Gastroesophageal sphincter (tissue), 4 donors: ENCODE results near the gene CD37. TPM values are rescaled to one million over a fixed set of nuclear protein-coding genes. Genes with fewer than 3 reads are reported as not detected.
"Not testable (repeated sequence)": the region's sequence is repeated elsewhere in the genome, so short reads cannot be mapped to it uniquely, and the experiment has no call there.

Experiments used
- ATAC-seq: fragments of 150-250 bp; one replicate; pipeline ENCODE4 v1.9.1; 2016; ENCODE audit warnings: mild to moderate bottlenecking, moderate library complexity
- H3K27ac ChIP-seq, 4 donors: fragments of 200-600 bp; sonication (generic) in 3 of 4; 1 replicate in 3 of 4; 2 replicates in 1 of 4; pipeline ENCODE4 v1.5.1; 2016 to 2019
- H3K27me3 ChIP-seq: fragments of 200-600 bp; sonication (generic); one replicate; pipeline ENCODE4 v1.5.1; 2019
- H3K36me3 ChIP-seq, 2 donors: fragments of 200-600 bp; sonication (generic); one replicate each; pipeline ENCODE4 v1.5.1; 2019; ENCODE audit warnings: control low read depth in 1 of 2
- H3K4me1 ChIP-seq, 3 donors: fragments of 200-600 bp; sonication (generic); 1 replicate in 2 of 3; 2 replicates in 1 of 3; pipeline ENCODE4 v1.5.1; 2016 to 2019; ENCODE audit warnings: control low read depth in 2 of 3
- H3K4me3 ChIP-seq, 2 donors: fragments of 200-600 bp; sonication (generic); one replicate each; pipeline ENCODE4 v1.5.1; 2019; ENCODE audit warnings: mild to moderate bottlenecking in 1 of 2, moderate library complexity in 1 of 2
- H3K9me3 ChIP-seq, 3 donors: fragments of 200-600 bp; sonication (generic); one replicate each; pipeline ENCODE4 v1.5.1; 2017 to 2019; ENCODE audit warnings: control low read depth in 2 of 3
- EP300 ChIP-seq: sonication (generic); formaldehyde crosslinking; IDR thresholded peaks from one replicate; pipeline ENCODE4 v1.6.1; 2017; ENCODE audit warnings: antibody characterized with exemption, mild to moderate bottlenecking
- POLR2A ChIP-seq, 2 donors: fragments of 450-650 bp; IDR thresholded peaks; one replicate each; pipeline ENCODE4 v1.6.1; 2017; ENCODE audit warnings: antibody characterized with exemption in 2 of 2, mild to moderate bottlenecking in 2 of 2, moderate library complexity in 1 of 2
- POLR2AphosphoS5 ChIP-seq: sonication (generic); formaldehyde crosslinking; IDR thresholded peaks from one replicate; pipeline ENCODE4 v1.6.1; 2017; ENCODE audit warnings: antibody characterized with exemption
- WGBS, 2 donors: methylation state at CpG; one replicate each; pipeline ENCODE4 v1.1.5; 2018; ENCODE audit warnings: low coverage in 1 of 2; 5-methylcytosine and 5-hydroxymethylcytosine counted together
- total RNA-seq, 4 donors: library from RNA; depleted of rRNA; stranded (reverse); fragments of >200 nt; gene quantifications; one replicate each; pipeline ENCODE4 v1.1.0, GENCODE V29; 2016
- TF ChIP-seq, protein P1 (sequence below), 4 experiments: fragments of 200-600 bp in 2 of 4; fragments of 450-650 bp in 2 of 4; sonication (generic) in 1 of 4; IDR thresholded peaks; one replicate each; pipeline ENCODE4 v1.5.1; 2017 to 2019; ENCODE audit warnings: antibody characterized with exemption in 4 of 4, mild to moderate bottlenecking in 2 of 4, moderate library complexity in 2 of 4

Gene CD37
- total RNA-seq, 4 donors from 2014 or later = 4.9 to 18.9 (median 9.3) TPM

DNA sequence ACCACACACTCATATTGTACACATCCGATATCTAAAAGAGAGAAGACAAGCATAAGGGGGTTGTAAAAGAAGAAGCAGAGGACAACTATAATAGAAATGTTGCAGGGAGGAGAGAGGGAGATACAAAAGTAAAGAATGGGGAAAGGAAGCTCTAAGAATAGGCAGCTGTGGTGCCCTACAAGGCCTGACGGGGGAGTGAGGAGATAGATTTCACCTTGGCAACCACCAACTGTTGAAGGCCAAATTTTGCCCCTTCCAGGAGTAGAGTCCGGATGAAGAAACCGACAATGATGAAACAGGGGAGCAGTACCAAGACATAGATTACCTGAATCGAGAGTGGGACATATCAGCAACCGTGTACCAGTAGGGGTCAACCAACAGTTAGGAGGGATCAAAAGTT lies 26.1 kb upstream of the CD37 start:
- TF ChIP-seq POLR2A (IDR thresholded peaks at IDR 0.05) = no peak
- TF ChIP-seq POLR2AphosphoS5 = no peak
- TF ChIP-seq, protein P1, sequence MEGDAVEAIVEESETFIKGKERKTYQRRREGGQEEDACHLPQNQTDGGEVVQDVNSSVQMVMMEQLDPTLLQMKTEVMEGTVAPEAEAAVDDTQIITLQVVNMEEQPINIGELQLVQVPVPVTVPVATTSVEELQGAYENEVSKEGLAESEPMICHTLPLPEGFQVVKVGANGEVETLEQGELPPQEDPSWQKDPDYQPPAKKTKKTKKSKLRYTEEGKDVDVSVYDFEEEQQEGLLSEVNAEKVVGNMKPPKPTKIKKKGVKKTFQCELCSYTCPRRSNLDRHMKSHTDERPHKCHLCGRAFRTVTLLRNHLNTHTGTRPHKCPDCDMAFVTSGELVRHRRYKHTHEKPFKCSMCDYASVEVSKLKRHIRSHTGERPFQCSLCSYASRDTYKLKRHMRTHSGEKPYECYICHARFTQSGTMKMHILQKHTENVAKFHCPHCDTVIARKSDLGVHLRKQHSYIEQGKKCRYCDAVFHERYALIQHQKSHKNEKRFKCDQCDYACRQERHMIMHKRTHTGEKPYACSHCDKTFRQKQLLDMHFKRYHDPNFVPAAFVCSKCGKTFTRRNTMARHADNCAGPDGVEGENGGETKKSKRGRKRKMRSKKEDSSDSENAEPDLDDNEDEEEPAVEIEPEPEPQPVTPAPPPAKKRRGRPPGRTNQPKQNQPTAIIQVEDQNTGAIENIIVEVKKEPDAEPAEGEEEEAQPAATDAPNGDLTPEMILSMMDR (IDR thresholded peaks at IDR 0.05) = no peak
- TF ChIP-seq EP300 = no peak
- no peak overlapping the region for H3K4me3 ChIP-seq
- H3K27me3 ChIP-seq = no peaks in the 10 kb centered on the region
- WGBS, 2 donors = 90 to 100% methylated on average over 1 to 6 of the region's 6 CpGs
- H3K4me1 ChIP-seq = no peaks in the 10 kb centered on the region
- H3K27ac ChIP-seq = no peak overlapping the region
- ATAC-seq = no peak
- peaks cover 0 to 33% of the 10 kb centered on the region in 2 donors for H3K36me3 ChIP-seq
- H3K9me3 ChIP-seq = no peaks in the 10 kb centered on the region

DNA sequence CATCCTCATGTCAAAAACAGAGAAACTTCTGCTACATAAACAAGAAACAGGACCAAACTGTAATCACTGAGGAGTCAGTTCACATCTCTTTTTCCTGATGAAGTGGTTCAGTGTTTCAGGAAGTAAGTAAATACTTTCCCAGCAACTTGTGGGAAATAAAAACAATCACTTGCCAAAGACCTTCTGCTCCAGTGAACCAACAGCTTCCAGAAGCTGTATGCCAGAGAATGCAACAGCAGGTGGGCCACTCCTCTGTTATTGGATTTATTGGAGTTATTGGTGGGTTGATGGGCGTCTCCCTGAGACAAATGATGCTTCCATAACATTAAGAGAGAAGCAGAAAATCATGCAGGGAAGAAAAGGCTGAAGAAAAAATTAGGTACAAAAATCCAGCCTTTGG lies 20.1 kb upstream of the CD37 start:
- Histone ChIP-seq H3K27ac (no peak overlapping the region), H3K4me1 (no peaks in the 10 kb centered on the region), H3K27me3 (no peaks in the 10 kb centered on the region), H3K4me3 (no peak overlapping the region), H3K9me3 (peaks cover 0 to 15% (median 2%) of the 10 kb centered on the region in 3 donors), H3K36me3 (peaks cover 0 to 14% of the 10 kb centered on the region in 2 donors)
- TF ChIP-seq POLR2AphosphoS5 (no peak), POLR2A (IDR thresholded peaks at IDR 0.05) (no peak), EP300 (no peak)
- TF ChIP-seq, protein P1 (IDR thresholded peaks at IDR 0.05) = no peak
- ATAC-seq = no peak
- 57 to 71% methylated on average over 1 of the region's 1 CpG for WGBS, 2 donors

DNA sequence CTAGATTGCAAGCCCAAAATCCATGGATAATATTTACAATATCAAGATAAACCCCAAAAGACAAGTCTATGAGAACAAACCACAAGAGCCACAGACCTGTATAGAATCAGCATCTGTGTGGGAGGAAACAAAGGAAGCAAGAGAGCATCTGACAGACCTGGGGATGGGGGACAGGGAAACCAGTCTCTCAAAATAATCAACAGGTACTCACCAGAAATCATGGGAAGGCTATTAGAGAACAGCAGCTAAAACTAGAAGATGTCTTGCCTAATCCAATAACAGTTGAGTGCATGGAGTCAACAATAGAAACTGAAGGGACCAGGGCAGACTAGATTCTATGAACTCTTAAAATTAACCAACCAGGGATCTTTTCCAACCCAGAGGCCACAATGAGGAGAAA lies 18.9 kb upstream of the CD37 start:
- no peak for ATAC-seq
- Histone ChIP-seq H3K4me1 (no peaks in the 10 kb centered on the region), H3K9me3 (peaks cover 0 to 21% (median 2%) of the 10 kb centered on the region in 3 donors), H3K27ac (no peak overlapping the region), H3K27me3 (no peaks in the 10 kb centered on the region), H3K4me3 (no peak overlapping the region), H3K36me3 (peaks cover 0 to 4% of the 10 kb centered on the region in 2 donors)
- TF ChIP-seq, protein P1 (IDR thresholded peaks at IDR 0.05) = no peak
- no peak for TF ChIP-seq POLR2A (IDR thresholded peaks at IDR 0.05)
- TF ChIP-seq EP300 = no peak
- no peak for TF ChIP-seq POLR2AphosphoS5

DNA sequence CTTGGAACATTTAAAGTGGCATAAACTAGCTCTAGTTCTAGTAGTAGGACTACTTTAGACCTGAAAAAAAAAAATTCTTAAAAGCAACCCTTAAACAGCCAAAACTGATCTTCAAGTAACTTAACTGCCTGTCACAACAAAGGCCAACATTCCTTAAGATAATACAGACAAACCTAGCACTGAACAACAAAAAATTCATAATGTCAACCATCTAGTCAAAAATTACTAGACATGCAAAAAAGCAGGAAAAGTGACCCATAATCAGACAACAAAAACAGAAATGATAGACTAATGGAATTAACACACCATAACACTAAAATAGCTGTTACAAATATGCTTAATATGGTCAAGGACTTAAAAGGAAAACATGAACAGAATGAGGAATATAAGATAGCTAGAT lies 16.9 kb upstream of the CD37 start:
- TF ChIP-seq POLR2AphosphoS5 (no peak), POLR2A (IDR thresholded peaks at IDR 0.05) (no peak), EP300 (no peak)
- TF ChIP-seq, protein P1 (IDR thresholded peaks at IDR 0.05) = no peak
- H3K27ac ChIP-seq = no peak overlapping the region
- no peaks in the 10 kb centered on the region for H3K27me3 ChIP-seq
- no peak overlapping the region for H3K4me3 ChIP-seq
- peaks cover 0 to 28% (median 2%) of the 10 kb centered on the region in 3 donors for H3K9me3 ChIP-seq
- no peaks in the 10 kb centered on the region for H3K4me1 ChIP-seq
- no peak for ATAC-seq
- peaks cover 0 to 12% of the 10 kb centered on the region in 2 donors for H3K36me3 ChIP-seq

DNA sequence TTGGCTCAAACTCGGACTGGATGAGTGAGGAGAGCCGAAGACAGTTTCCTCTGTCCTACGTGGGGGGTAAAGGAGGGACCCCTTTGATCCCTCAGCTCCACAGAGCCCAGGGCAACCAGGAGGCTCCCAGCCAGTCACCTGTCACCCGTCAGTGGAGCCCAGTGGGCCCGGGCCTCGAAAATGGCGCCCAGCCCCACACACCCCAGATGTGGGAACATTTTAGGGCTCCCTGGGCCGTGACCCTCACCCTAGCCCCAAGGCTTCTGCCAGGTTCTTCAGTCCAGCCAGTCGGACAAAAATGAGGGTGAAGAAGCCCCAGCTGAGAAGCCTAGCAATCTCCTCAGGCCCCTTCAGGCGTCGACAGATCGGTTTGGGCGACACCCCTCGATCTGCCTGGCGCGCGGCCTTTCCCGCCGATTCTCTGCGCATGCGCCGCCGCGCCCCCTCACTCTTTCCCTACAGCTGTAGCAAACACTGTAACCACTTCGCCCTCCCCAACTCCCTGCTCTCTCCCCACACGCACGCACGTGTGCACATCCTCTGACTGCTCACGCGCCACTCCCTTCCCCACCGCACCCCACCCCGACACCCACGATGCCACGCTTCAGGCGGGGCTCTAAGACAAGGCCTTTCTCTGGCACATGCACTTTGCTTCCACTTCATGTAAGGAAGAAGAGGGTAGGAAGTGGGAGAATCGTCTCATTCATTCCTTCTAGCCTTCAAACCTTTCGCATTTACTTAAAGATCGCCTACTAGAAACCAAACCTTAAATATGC lies 10.2 kb upstream of the CD37 start, which contains the start of gene SLC6A16:
Gene SLC6A16 (minus strand): TSS at position 391 of the 776 bp plus-strand sequence. CDS start 13,844 bp downstream, outside the sequence.
- Histone ChIP-seq H3K27ac (no peak within 1 kb of the TSS), H3K27me3 (no peaks in the 10 kb centered on the region), H3K9me3 (peaks cover 0 to 13% (median 0%) of the 10 kb centered on the region in 3 donors), H3K4me3 (no peak within 1 kb of the TSS), H3K36me3 (peaks cover 0 to 23% of the 10 kb centered on the region in 2 donors), H3K4me1 (no peaks in the 10 kb centered on the region)
- WGBS, 2 donors = 93 to 100% methylated on average over 9 to 37 of the region's 38 CpGs
- no peak for ATAC-seq
- TF ChIP-seq EP300 (no peak), POLR2AphosphoS5 (no peak), POLR2A (IDR thresholded peaks at IDR 0.05) (no peak)
- TF ChIP-seq, protein P1 (IDR thresholded peaks at IDR 0.05) = no peak

DNA sequence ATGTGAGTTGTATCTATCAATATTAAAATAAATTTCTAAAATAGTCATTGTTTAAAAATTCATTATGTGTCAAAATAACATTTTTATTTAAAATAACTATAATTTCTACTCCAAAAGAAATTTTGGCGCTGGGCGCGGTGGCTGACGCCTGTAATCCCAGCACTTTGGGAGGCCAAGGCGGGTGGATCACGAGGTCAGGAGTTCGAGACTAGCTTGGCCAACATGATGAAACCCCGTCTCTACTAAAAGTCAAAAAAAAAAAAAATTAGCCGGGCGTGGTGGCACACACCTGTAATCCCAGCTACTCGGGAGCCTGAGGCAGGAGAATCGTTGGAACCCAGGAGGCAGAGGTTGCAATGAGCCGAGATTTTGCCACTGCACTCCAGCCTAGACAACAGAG lies 9.4 kb upstream of the CD37 start:
- 91 to 95% methylated on average over 4 to 9 of the region's 13 CpGs for WGBS, 2 donors
- peaks cover 0 to 10% (median 0%) of the 10 kb centered on the region in 3 donors for H3K9me3 ChIP-seq
- H3K27ac ChIP-seq, H3K27me3 ChIP-seq, H3K4me3 ChIP-seq, ATAC-seq, H3K4me1 ChIP-seq: not testable (repeated sequence)
- peaks cover 0 to 31% of the 10 kb centered on the region in 2 donors for H3K36me3 ChIP-seq
